HG03039 (cell line): ENCODE results near the gene SUPT3H.
"Not testable (repeated sequence)": the region's sequence is repeated elsewhere in the genome, so short reads cannot be mapped to it uniquely, and the experiment has no call there.

Experiments used
- ATAC-seq: cut with Tn5 transposase; IDR thresholded peaks from one replicate; pipeline ENCODE4 v1.9.1; 2021; ENCODE audit warnings: mild to moderate bottlenecking, moderate library complexity; ENCODE audit not compliant: unreplicated experiment

SUPT3H gene

GRCh38 chr6:45327956-45328522 lies 49.7 kb downstream of the SUPT3H start, which contains the start of gene RUNX2:
Gene RUNX2, plus strand, starts transcription at chr6:45328330. Its CDS starts 397 bp downstream, at chr6:45328727.
- no peak for ATAC-seq

GRCh38 chr6:45326698-45327417 lies 50.9 kb downstream of the SUPT3H start:
- no peak for ATAC-seq

GRCh38 chr6:45323656-45324224 lies 54.0 kb downstream of the SUPT3H start:
- ATAC-seq, result no peak

- no peak for ATAC-seq
Observed at GRCh38 chr6:45320349-45320748, 57.4 kb downstream of the SUPT3H start.

- ATAC-seq, result no peak
Observed at GRCh38 chr6:45314146-45314545, 63.6 kb downstream of the SUPT3H start.

- ATAC-seq, result no peak
Observed at GRCh38 chr6:45310118-45310788, 67.5 kb downstream of the SUPT3H start.

- ATAC-seq, result no peak
Observed at GRCh38 chr6:45305546-45305945, 72.2 kb downstream of the SUPT3H start.

GRCh38 chr6:45302832-45303231 lies 74.9 kb downstream of the SUPT3H start:
- no peak for ATAC-seq

GRCh38 chr6:45301348-45302142 lies 76.2 kb downstream of the SUPT3H start:
- no peak for ATAC-seq

GRCh38 chr6:45300736-45301135 lies 77.0 kb downstream of the SUPT3H start:
- no peak for ATAC-seq

GRCh38 chr6:45299096-45299581 lies 78.6 kb downstream of the SUPT3H start:
- ATAC-seq, result no peak

GRCh38 chr6:45297320-45297719 lies 80.4 kb downstream of the SUPT3H start:
- no peak for ATAC-seq

GRCh38 chr6:45294065-45294701 lies 83.6 kb downstream of the SUPT3H start:
- not testable (repeated sequence) for ATAC-seq

GRCh38 chr6:45293306-45293705 lies 84.4 kb downstream of the SUPT3H start:
- no peak for ATAC-seq

- no peak for ATAC-seq
Observed at GRCh38 chr6:45289751-45290514, 87.8 kb downstream of the SUPT3H start.

GRCh38 chr6:45286707-45287106 lies 91.0 kb downstream of the SUPT3H start:
- not testable (repeated sequence) for ATAC-seq

GRCh38 chr6:45278367-45278766 lies 99.4 kb downstream of the SUPT3H start:
- ATAC-seq, result no peak

GRCh38 chr6:45277741-45278140 lies 100.0 kb downstream of the SUPT3H start:
- not testable (repeated sequence) for ATAC-seq

- ATAC-seq, result no peak
Observed at GRCh38 chr6:45275358-45275757, 102.4 kb downstream of the SUPT3H start.
